Measurements from ENCODE around the gene TRAPPC3. TPM values are rescaled to one million over a fixed set of nuclear protein-coding genes. Genes with fewer than 3 reads are reported as not detected.

TRAPPC3 gene
- total RNA-seq, 4 donors from 2014 or later = 64.6 to 104 (median 91.0) TPM

- TF ChIP-seq CTCF (IDR thresholded peaks at IDR 0.05; ENCODE audit: low read depth) = no peak
These were observed 15.1 kb upstream of the TRAPPC3 start for GRCh38 chr1:36164361-36164760.

DNA sequence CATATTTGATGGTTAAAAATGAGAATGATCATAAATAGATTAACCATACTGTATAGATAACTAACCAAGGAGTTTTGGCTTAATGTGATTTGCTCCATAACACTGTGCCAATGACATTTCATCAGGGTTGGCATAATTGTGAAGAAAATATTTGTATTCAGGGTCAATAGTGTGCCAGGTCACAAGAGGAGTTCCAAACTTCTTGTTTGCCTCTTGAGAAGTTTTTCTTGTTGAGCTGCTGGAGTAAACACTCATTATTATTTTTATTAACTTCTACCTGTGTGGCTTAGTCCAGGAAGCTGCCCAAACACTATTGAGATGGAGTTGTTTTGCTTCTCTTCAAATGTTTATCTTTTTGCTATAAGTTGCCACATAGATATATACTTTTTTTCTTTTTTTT, 14.1 kb upstream of the TRAPPC3 start:
- TF ChIP-seq CTCF (IDR thresholded peaks at IDR 0.05; ENCODE audit: low read depth) = no peak

- TF ChIP-seq CTCF (IDR thresholded peaks at IDR 0.05; ENCODE audit: low read depth) = no peak
These were observed 13.5 kb upstream of the TRAPPC3 start for GRCh38 chr1:36162680-36163239.

DNA sequence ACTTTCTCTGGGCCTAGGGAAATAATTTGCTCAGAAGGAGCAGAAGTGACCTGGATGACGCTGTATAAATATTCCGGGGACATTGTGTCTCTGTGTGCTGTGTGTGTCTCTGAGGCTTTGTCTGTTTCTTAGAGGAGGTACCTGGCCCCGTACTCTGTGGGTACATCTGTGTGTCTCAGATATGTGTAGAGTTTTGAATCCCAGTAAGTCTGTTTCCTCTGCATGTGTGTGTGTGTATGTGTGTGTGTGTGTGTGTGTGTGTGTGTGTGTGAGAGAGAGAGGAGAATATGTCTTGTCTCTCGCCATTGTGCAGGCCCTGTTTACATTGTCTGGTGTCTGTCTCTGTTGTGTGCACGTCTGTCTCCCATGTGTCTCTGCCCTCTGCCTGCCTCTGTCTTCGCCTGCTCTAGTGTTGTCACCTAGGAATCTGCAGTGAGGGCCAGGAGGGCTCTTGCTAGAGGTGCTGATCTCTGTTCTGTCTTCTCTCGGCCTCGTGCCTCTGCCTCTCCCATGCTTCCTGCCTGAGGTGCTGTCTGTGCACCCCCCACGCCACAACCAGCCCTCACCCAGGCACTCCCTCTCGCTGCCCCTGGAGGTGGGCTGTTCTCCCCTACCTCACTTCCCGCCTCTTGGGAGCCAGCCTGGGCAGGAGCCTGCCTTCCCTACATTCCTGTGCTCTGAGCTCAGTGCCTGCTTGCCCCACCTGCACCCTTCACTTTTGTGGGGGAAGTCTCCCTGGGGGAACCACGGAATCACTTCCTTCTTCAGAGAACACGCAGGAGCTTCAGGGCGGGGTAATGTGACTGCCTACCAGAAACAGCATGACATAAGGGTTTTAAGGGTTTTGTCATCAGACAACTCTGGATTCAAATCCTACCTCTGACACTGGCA, 12.6 kb upstream of the TRAPPC3 start:
- TF ChIP-seq CTCF (IDR thresholded peaks at IDR 0.05; ENCODE audit: low read depth) = no peak

- no peak for TF ChIP-seq CTCF (IDR thresholded peaks at IDR 0.05; ENCODE audit: low read depth)
These were observed 11.7 kb upstream of the TRAPPC3 start for GRCh38 chr1:36160949-36161485.

GRCh38 chr1:36160388-36160948, 11.2 kb upstream of the TRAPPC3 start:
- TF ChIP-seq CTCF (IDR thresholded peaks at IDR 0.05; ENCODE audit: low read depth) = no peak

Data from subcutaneous adipose tissue (tissue), 4 donors.